ENCODE data around the gene CDH16.
A peak's percentile ranks its signal among the peaks of the same experiment; 100 is the strongest.
"Not testable (repeated sequence)": the region's sequence is repeated elsewhere in the genome, so short reads cannot be mapped to it uniquely, and the experiment has no call there.

CDH16 gene, protein sequence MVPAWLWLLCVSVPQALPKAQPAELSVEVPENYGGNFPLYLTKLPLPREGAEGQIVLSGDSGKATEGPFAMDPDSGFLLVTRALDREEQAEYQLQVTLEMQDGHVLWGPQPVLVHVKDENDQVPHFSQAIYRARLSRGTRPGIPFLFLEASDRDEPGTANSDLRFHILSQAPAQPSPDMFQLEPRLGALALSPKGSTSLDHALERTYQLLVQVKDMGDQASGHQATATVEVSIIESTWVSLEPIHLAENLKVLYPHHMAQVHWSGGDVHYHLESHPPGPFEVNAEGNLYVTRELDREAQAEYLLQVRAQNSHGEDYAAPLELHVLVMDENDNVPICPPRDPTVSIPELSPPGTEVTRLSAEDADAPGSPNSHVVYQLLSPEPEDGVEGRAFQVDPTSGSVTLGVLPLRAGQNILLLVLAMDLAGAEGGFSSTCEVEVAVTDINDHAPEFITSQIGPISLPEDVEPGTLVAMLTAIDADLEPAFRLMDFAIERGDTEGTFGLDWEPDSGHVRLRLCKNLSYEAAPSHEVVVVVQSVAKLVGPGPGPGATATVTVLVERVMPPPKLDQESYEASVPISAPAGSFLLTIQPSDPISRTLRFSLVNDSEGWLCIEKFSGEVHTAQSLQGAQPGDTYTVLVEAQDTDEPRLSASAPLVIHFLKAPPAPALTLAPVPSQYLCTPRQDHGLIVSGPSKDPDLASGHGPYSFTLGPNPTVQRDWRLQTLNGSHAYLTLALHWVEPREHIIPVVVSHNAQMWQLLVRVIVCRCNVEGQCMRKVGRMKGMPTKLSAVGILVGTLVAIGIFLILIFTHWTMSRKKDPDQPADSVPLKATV

DNA sequence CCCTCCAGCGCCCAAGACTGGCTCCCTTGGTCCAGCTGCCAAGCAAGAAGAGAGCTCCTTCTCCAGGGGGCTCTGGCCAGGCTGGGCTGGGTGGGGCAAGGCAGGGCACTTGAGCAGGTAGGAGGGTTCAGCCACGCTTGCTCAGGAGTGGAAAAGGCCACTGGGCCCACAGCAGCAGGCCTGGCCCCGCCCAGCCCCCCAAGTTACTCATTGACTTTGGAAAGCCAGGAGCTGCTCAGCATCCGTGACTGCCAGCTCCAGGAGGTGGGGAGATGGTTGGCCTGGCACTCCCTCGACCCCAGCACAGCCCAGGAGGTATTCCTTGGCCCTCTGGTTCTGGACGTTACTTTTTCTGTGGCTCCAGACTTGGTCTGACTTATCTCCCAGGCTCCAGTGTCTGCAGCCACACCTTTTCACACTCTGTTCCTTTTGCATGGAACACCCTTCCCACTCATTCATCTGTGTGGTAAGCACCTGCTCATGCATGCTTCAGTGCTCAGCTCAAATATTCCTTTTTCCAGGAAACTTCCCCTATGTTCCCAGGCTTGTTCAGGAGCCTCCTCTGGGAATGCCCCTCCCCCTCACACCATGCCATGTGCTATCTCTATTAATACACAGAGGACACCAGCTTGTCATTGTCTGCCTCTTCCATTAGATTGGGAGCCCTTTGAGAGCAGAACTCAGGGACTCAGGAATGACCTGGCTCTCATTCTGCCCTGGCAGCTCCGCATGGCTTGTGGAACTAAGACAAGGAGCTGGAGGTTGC is at the start of gene CDH16:
Gene CDH16, minus strand, starts transcription at position 83 of the 766 bp plus-strand sequence. CDS start 820 bp downstream, outside the sequence.
- no peak for DNase-seq

DNA sequence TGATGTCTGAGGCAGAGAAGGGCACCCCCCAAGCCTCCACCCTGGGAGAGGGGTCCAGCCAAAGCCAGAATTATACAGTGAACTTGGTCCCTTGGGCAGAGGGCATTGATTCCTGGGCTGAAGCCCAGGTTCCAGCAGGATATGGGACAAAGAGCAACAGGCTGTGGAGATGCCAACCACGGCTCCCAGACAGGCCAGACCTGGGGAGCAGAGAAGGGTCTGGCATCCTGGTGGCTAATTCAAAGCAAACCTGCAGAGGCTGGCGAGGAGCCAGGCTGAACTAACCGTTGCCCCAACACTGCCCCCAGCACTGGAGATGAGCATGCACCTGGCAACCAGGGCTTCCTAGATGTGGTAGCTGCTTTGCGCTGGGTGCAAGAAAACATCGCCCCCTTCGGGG is 45.4 kb upstream of the CDH16 start:
- no peak for DNase-seq

DNA sequence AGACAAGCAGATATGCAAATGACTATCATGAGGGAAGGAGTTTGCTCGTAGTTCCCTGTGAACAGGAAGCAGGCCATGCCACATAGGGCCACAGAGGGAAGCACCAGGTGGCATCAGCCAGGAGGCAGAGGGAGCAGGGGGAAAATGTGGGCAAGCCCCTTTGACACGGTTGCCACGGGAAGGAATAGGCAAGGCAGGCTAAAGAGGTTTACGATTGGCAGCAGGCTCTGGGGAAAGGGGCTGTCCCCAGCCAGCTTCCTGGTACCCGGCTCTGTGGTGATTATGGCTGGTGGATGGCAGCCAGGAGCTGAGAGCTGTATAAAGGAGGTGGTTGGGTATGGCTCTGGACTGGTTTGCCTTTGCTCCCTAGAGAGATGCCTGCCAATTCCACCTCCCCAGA is 43.2 kb upstream of the CDH16 start:
- no peak for DNase-seq

DNA sequence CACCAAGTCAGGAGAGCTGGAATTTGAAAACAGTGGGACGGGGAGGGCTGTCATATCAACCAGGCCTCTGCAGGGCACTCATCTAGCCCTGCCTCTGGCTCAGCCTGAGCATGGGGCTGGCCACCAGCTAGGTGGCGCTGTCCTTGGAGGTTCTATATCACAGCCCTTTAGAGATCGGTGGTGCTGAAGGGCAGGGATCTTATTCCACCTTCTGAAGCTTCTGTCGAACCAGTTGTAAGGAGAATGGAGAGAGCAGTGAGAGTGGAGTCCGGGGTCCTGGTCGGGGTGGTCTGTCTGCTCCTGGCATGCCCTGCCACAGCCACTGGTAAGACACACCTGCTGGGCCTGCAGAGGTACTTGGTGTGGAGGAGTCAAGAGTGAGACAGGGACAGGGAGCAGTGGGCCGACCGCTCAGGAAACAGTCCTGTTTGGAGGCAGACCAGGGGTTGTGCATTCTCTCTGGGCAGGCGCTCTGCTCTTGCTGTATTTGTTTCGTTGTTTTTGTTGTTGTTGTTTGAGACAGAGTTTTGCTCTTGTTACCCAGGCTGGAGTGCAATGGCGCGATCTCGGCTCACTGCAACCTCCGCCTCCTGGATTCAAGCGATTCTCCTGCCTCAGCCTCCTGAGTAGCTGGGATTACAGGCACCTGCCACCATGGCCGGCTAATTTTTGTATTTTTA is 42.5 kb upstream of the CDH16 start, which contains the start of gene CES3:
Gene CES3, plus strand, starts transcription at position 202 of the 680 bp plus-strand sequence. Its CDS starts 42 bp downstream, at position 244.
- peak; percentile 65 for DNase-seq

DNA sequence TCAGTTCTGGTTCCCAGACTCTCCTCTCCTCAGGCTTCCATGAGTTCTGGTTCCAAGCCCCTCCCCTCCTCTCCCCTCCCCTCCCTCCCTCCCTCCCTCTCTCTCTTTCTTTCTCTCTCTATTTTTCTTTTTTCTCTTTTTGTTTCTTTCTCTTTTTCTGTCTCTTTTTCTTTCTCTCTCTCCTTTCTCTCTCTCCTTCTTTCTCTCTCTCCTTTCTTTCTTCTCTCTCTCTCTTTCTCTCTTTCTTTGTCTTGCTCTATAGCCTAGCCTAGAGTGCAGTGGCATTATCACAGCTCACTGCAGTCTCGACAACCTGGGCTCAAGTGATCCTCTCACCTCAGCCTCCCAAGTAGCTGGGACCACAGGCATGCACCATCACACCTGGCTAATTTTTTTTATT is 41.6 kb upstream of the CDH16 start:
- no peak for DNase-seq

DNA sequence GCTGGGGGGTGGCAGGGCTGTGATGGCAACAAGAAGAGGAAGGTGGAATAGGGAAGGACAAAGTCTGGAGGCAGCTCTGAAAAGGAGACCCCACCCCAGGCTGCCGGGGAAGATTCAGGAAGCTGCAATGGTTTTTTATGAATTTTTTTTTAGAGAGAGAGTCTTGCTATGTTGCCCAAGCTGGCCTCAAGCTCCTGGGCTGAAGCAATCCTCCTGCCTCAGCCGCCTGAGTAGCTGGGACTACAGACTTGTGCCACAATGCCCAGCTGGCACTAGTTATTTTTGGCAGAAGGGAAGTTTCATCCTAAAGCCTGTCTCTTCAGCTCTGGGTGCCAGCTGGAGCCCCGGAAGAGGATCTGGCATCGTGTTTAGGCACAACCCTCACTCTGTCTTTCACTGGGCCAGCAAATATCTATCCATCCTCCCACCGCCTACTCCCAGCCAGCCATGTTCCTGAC is 41.0 kb upstream of the CDH16 start:
- DNase-seq, result no peak

DNA sequence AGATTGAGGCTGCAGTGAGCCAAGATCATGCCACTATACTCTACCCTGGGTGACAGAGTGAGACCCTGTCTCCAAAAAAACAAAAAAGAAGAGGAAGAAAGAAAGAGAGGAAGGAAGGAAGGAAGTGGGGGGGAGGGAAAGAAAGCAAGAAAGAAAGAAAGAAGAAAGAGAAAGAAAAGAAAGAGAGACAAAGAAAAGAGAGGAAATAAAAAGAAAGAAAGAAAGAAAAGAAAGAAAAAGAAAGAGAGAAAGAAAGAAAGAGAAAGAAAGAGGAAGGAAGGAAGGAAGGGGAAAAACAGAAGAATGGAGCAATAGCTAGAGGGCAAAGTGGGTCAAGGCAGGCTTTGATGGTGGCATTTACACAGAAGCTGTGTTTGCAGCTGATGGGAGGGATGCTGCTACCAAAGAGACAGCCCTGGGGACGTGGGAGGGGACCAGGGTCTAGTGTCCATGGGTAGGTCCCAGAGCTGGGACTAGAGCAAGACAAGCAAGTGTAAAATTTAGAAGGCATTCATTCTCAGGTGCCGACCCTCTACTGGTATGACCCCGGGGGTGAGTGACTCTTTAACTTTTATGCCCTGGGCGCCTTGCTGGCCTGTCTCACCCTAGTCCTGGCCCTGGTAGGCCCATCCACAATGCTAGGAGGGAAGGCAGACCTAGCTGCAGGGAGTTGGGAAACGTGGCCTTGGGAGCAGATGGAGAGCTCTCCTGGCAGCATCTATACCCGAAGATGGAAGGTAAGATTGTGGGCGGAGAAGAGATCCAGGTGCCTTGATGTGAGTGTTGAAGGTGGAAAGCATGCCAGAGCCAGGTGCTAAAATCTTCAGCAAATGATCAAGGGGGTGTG is 40.4 kb upstream of the CDH16 start:
- DNase-seq, result no peak

DNA sequence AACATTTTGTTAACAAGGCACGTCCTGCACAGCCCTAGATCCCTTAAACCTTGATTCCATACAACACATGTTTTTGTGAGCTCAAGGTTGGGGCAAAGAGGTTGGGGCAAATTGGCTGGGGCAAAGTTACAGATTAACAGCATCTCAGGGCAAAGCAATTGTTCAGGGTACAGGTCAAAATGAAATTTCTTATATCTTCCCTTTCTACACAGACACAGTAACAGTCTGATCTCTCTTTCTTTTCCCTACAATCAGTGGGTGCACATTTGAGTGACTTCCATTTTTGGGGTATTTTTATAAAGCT is 37.4 kb upstream of the CDH16 start:
- DNase-seq, result not testable (repeated sequence)

DNA sequence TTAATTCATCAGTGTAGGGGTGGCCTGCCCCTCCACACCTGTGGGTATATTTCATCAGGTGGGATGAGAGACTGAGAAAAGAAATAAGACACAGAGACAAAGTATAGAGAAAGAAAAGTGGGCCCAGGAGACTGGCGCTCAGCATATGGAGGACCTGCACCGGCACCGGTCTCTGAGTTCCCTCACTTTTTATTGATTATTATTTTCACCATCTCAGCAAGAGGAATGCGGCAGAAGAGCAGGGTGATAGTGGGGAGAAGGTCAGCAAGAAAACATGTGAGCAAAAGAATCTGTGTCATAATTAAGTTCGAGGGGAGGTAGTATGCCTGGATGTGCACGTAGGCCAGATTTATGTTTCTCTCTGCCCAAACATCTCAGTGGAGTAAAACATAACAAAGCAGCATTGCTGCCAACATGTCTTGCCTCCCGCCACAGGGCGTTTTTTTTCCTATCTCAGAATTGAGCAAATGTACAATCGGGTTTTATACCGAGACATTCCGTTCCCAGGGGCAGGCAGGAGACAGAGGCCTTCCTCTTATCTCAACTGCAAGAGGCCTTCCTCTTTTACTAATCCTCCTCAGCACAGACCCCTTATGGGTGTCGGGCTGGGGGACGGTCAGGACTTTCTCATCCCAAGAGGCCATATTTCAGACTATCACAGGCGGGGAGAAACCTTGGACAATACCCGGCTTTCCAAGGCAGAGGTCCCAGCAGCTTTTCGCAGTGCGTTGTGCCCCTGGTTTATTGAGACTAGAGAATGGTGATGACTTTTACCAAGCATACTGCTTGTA is 36.9 kb upstream of the CDH16 start:
- DNase-seq, result not testable (repeated sequence)

DNA sequence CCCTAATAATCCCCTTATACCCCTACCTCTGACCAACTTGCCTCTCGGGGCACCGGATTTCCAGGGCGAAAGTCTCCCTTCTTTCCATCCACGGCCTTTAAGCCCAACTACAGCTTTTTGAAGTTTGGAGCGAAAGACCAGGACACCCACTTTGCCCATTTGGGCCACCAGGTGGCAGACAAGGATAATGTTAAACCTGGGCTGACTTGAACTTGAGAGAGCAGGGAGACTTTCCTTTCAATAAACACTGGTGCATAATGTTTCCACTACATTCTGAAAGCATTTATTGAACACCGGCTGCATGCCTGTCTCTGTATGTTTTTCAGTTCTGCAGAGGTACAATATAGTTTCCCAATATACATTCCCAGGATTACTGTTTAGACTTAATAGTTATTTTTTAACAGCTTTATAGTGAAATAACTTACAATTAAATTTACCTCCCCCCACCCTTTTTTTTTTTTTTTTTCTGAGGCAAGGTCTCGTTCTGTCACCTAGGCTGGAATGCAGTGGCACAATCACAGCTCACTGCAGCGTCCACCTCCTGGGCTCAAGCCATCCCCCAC is 35.5 kb upstream of the CDH16 start:
- DNase-seq, result peak; percentile 78

DNA sequence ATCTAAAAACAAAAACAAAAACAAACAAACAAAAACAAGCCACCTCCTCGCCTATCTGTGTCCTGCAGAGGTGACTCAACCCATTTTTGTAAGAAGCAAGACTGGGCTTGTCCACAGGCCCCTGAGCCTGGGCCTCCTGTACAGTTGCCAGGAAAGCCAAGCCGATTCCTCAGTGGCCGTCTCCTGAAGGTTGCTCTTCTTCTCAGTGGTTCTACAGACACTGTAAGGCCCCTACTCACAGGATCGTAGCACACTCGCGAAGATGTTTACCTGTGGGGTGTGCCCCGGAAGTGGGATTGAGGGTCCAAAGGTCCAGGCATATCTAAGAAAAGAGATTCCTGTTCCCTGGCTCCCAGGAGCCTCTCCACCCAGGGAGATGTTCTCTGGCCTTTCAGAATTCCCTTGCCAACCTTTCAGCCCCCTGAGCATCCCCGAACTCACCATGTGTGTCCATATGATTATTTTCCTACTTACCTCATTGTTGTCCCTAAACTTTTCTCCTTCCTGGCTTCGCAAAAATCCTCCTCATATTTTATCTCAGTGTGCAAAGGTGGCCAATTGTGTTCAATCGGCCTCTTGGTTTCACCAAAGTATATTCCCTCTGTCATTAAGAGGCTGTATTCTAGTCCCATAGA is 34.9 kb upstream of the CDH16 start:
- no peak for DNase-seq

DNA sequence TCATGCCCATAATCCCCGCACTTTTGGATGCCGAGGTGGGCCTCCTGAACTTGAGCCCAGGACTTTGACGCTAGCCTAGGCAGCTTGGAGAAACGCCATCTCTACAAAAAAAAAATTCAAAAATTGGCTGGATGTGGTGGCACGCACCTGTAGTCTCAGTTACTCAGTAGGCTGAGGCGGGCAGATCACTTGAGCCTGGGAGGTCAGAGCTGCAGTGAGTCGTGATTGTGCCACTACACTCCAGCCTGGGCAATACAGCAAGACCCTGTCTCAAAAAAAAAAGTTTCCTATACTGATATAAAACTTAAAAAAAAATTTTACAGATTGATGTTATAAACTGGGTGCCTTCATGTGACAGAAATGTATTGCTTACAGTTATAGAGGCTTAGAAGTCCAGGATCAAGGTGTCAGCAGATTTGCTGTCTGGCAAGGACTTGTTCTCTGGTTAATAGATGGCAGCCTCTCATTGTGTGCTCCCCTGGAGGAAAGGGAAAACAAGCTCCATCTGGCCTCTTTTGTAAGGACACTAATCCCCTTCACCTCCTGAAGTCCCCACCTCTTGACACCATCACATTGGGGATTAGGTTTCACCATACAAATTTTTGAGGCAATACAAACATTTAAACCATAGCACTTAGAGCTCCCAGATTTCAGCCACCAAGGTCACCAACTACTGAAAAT is 33.9 kb upstream of the CDH16 start:
- no peak for DNase-seq

DNA sequence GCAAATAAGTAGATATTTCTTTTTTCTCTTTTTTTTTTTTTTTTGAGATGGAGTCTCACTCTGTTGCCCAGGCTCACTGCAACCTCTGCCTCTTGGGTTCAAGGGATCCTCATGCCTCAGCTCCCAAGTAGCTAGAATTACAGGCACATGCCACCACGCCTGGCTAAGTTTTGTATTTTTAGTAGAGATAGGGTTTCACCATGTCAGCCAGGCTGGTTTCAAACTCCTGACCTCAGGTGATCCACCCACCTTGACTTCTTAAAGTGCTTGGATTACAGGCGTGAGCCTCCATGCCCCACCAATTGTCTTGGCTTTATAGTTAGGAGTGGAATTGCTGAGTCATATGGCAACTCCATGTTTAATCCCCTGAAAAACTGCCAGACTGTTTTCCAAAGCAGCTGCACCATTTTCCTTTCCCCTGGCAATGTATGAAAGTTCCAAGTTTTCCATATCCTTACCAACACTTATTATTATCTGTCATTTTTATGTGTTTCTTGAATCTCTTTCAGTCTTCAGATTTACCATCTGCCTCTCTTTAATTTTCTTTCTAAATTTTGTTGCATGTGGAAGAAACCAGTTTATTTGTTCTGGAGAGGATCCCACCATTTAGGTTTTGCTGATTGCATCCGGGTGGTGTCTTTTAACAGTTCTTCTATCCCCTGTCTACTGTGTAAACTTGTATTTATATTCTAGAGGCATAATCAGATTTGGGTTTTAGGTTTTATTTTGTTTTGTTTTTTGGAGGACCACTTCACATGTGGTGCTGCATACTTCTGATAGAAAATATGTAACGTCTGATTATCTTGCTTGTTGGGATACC is 32.5 kb upstream of the CDH16 start:
- no peak for DNase-seq

DNA sequence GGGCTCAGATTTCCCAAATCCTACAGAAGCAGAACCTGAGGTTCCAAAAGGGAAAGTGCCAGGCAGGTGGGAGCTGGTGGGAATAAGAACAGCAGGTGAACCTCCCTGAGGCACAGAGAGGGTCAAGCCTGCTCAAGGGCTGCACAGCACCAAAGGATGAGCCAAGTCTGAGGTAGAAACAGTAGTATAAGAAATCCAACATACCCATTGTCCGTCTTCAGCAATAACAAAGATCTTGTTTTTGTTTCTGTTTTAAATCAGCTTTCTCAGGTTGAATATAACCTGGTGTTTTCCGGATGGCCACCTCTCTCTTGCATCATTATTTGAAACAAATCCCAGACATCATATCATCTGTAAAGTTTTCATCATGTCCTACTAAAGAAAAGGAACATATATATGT is 31.8 kb upstream of the CDH16 start:
- no peak for DNase-seq

DNA sequence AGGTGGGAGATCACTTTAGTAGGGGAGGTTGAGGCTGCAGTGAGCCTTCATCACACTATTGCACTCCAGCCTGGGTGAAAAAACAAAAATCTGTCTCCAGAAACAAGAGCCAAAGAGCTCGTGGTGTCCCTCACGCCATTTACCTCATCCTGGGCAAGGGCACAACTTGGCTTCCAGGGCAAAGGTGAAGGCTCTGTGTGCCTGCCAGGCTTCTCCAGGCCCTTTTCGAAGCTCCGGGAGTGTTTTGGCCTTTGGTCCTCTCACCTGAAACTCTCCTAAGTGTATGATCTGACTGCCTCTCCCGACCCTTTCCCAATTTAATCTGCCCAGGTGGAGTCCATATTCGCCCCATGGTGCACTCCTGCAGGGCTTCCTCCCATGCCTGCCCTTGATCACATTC is 30.8 kb upstream of the CDH16 start:
- DNase-seq, result no peak

DNA sequence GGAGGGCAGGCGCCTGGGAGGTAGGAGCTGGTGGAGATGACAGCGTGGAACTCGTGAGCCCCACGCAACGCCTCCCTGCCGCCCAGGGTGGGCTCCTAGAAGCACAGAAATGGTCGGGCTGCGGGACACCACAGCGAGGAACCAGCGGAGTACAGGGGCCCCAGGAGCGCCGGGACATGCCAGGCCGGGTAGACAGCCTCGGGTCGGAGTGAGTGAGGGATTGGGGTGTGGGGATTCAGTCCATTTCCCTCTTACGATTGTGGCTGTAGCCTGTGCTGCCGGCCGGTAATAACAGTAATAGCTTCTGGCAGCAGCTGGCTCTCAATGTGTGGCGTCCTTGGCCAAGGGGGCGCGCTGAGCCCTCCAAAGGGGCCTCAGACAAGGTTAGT is 30.1 kb upstream of the CDH16 start:
- DNase-seq, result no peak

DNA sequence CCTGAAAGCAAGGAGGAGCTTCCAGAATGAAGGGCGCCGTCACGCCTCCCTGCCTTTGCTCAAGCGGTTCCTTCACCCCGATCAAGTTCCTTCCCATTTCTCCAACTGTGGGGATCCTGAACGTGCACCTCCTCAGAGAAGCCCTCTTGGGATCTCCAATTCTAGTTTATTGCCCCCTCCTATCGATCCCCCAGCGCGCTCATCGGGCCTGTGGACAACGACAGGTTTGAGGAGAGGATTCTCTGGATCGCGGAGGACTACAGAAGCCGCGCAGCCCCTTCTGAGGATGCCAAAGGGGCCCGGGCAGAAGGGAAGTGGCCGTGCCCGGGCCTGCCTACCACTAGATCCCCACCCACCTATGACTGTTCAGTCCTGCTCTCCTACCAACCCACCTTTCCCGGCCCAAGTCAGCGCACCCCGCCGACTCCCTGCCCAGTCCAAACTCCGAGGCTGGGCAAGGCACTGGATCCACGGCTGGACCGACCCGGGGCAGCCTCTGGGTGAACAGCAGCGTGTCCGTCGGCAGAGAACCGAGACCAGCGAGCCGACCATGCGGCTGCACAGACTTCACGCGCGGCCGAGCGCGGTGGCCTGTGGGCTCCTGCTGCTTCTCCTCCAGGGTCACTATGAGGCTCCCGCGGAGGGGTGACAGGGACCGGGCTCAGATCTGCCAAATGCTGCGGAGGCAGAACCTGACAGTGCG is 29.6 kb upstream of the CDH16 start:
- DNase-seq, result peak; percentile 19

All from activated naive CD4-positive, alpha-beta T cell treated with anti-CD3 and anti-CD28 coated beads, Interleukin-2, amount 50 U/mL, for 16 hours (primary cell).